ENCODE measurements around the gene PROC.
"Not testable (repeated sequence)": the region's sequence is repeated elsewhere in the genome, so short reads cannot be mapped to it uniquely, and the experiment has no call there.

The PROC gene

DNA sequence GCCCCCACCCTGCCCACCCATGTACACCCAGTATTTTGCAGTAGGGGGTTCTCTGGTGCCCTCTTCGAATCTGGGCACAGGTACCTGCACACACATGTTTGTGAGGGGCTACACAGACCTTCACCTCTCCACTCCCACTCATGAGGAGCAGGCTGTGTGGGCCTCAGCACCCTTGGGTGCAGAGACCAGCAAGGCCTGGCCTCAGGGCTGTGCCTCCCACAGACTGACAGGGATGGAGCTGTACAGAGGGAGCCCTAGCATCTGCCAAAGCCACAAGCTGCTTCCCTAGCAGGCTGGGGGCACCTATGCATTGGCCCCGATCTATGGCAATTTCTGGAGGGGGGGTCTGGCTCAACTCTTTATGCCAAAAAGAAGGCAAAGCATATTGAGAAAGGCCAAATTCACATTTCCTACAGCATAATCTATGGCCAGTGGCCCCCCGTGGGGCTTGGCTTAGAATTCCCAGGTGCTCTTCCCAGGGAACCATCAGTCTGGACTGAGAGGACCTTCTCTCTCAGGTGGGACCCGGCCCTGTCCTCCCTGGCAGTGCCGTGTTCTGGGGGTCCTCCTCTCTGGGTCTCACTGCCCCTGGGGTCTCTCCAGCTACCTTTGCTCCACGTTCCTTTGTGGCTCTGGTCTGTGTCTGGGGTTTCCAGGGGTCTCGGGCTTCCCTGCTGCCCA, 9.3 kb downstream of the PROC start:
- no peak for DNase-seq (ENCODE audit: low spot score)

DNA sequence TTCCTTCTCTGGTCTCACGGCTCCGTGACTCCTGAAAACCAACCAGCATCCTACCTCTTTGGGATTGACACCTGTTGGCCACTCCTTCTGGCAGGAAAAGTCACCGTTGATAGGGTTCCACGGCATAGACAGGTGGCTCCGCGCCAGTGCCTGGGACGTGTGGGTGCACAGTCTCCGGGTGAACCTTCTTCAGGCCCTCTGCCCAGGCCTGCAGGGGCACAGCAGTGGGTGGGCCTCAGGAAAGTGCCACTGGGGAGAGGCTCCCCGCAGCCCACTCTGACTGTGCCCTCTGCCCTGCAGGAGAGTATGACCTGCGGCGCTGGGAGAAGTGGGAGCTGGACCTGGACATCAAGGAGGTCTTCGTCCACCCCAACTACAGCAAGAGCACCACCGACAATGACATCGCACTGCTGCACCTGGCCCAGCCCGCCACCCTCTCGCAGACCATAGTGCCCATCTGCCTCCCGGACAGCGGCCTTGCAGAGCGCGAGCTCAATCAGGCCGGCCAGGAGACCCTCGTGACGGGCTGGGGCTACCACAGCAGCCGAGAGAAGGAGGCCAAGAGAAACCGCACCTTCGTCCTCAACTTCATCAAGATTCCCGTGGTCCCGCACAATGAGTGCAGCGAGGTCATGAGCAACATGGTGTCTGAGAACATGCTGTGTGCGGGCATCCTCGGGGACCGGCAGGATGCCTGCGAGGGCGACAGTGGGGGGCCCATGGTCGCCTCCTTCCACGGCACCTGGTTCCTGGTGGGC, 10.0 kb downstream of the PROC start:
- no peak for DNase-seq (ENCODE audit: low spot score)

DNA sequence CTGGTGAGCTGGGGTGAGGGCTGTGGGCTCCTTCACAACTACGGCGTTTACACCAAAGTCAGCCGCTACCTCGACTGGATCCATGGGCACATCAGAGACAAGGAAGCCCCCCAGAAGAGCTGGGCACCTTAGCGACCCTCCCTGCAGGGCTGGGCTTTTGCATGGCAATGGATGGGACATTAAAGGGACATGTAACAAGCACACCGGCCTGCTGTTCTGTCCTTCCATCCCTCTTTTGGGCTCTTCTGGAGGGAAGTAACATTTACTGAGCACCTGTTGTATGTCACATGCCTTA, 10.5 kb downstream of the PROC start:
- no peak for DNase-seq (ENCODE audit: low spot score)

DNA sequence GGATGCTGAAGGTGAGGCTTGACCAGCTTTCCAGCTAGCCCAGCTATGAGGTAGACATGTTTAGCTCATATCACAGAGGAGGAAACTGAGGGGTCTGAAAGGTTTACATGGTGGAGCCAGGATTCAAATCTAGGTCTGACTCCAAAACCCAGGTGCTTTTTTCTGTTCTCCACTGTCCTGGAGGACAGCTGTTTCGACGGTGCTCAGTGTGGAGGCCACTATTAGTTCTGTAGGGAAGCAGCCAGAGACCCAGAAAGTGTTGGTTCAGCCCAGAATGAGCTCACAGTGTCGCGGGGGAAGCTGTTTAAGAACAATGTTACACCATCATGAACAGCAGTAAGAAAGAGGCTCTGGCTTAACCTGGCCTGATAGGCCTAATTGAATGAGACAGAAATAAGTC, 11.1 kb downstream of the PROC start:
- no peak for DNase-seq (ENCODE audit: low spot score)

DNA sequence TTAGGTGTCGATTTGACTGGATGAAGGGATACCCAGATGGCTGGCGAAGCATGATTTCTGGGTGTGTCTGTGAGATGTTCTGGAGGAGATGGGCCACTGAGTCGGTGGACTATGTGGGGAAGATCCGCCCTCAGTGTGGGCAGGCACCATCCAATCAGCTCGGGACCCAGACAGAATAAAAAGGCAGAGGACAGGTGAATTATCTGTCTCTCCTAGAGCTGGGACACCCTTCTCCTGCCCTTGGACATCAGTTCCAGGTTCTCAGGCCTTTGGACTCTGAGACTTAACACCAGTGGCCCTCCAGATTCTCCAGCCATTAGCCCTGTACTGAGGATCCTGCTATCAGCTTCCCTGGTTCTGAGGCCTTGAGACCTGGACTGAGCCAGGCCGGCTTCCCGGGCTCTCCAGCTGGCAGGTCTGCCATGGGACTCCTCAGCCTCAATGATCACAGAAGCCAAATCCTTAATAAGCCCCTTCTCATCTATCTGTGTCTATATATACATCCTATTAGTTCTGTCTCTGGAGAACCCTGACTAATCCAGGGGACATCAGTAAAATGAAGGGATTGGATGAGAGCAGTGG, 11.7 kb downstream of the PROC start:
- no peak for DNase-seq (ENCODE audit: low spot score)

DNA sequence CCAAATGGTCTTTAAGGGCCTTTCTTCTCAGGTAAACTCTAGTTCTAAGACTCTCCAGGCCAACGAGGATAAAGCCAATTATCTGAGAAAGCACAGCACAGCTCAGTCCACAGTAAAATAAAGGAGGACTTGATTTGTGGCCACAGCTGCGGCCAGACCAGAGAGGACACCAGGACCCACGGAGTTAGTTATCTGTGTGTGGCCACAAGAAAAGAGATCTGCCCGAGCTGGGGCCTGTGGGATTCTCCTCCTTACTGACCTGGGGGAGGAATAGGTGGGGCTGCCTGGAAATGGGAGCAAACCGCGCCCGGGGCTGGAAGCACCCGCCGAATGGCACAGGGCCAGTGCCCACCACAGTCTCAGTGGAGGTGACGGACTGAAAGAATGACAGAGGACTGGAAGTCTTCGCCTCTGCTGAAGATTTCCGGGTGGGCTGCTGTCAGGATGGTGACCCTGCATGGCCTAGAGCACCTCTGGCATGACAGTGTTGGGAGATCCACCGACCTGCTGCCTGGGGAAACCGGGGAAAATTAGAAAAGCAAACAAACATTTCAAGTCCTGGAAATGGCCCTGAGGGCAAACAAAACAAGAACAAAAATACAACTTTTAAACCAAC, 13.3 kb downstream of the PROC start:
- no peak for DNase-seq (ENCODE audit: low spot score)

DNA sequence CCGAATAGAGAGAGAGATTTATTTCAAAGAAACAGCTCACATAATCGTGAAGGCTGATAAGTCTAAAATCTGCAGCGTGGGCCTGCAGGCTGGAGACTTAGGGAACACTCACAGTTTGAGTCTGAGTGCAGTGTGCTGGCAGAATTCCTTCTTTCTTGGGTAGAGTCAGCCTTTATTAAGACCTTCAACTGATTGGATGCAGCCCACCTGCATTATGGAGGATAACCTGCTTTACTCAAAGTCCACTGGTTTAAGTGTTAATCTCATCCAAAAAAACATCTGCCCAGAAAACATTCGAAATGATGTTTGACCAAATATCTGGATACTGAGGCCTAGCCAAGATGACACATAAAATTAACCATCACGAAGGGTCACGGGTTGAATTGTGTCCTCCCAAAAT, 16.3 kb downstream of the PROC start:
- no peak for DNase-seq (ENCODE audit: low spot score)

DNA sequence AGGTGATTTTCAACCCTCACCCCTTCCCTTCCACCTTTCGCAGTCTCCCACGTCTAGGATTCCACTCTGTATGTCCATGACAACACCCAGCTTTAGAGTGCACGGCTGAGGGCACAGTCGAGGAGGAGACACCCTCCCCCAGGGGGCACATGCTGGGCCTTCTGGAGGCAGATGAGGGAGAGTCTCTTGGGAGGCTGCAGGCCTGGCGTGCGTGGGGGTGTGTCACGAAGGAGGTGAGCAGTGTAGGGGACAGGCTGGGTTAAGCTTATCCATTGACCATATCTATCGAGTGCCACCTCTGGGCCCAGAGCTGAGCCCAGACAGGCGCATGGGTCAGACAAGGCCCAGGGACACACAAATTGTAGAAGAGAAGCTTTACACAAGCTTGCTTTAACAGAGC, 18.8 kb downstream of the PROC start:
- no peak for DNase-seq (ENCODE audit: low spot score)

DNA sequence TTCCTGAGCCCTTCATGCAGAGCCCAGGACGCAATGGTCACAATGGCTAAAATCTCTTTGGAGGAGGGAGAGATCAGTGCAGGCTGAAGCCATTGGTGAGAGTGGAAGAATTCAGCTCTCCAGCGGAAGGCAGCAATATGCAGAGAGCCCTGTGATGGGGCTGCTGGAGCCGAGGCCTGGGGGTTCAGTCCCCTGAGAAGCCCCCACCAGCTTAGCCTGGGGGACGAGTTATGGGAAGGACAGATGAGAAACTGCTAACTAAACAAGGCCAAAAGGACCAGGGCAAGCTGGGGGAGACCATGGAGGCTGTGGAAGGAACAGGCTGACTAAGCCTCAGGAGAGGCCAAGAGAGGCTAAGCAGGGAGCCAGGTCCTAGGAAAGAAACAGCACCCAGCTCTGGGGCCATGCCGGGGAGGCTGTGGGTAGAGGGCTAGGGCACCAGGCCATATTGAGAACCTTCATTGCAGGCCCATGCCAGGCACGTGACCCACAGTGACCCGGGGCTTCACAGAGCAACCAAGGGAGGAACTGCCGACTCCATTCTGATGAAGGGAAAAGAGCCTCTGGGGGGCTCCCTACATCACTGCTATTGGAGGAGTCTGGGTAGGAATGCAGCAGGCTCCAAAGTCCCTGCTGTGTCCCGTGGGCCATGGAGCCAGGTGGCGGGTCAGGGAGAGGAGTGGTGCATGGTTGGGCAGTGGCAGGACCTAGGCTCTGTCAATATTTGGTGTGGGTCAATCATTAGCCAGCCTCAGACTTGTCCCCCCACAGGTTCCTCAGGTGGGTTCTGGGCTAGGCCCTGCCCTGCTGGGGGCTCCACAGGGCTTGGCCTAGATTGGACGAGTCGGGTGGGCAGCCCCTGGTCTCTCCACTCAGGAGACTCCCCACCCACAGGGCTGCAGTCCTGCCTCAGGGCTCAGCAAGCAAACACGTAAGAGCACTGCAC, 19.8 kb downstream of the PROC start:
- no peak for DNase-seq (ENCODE audit: low spot score)

DNA sequence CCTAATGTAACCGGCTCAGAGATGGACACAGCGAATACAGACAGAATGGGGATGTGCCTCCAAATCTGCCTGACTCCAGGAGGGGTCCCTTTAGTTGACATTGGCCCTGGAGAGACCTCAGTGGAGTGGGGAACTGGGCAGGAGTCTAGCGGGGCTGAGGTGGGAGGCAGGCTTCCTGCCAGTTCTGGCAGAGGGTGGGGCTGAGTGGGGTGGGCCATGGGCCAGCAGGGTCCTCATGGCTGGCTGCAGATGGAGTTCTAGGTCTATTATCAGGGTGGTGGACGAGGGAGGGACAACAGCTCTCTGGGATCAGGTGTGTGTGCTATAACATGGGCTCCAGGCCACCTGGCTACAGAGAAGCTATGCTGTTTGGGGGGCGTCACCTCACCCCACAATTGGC, 21.1 kb downstream of the PROC start:
- DNase-seq (ENCODE audit: low spot score), result no peak

DNA sequence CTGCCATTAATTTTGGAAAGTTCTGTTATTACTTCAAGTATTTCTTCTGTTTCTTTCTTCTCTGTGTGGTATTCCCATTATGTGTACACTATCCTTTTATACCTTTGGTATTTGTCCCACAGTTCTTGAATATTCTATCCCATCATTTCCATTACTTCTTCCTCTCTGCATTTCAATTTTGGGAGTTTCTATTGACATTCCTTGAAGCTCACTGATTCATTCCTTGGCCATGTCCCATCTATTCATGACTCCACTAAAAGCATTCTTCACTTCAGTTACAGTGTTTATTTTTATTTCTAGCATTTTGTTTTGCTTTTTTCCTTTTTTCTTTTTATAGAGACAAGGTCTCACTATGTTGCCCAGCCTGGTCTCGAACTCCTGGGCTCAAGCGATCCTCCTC, 30.3 kb downstream of the PROC start:
- DNase-seq (ENCODE audit: low spot score), result no peak

DNA sequence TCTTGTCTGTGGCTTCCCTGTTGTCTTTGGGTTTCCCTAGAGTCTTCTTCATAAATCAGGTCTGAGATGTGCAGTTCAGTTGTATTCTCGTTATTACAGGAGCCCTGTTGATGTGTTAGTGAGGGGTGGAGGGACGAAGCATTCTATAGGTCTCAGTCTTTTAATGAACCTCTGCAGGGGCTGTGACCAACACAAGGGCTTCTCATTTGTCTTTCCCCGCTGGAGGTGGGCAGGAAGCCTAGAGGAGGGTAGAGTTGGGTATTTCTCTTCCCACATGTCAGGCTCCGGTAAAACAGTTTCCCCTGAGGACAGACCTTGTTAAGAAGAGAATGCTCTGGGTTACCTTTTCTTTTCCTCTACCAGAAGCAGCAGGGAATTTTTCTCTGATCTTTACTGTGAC, 31.2 kb downstream of the PROC start:
- no peak for DNase-seq (ENCODE audit: low spot score)

DNA sequence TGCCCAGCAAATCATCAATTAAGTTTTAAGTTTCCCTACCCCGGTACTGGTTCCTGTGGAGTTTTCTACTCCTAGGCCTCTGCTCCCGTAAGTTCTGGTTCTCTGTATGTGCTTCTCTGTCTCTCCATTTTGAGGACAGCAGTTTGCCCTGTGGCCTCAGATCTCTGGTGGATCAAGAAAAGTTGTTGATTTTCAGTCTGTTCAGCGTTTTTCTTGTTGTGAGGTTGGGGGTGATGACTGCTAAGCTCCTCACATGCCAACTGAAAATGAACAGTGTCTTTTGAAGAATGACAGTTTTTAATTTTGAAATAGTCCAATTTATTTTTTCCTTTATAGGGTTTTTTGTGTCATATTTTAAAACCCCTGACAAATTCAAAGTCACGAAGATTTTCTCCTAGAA, 31.7 kb downstream of the PROC start:
- DNase-seq (ENCODE audit: low spot score), result no peak

DNA sequence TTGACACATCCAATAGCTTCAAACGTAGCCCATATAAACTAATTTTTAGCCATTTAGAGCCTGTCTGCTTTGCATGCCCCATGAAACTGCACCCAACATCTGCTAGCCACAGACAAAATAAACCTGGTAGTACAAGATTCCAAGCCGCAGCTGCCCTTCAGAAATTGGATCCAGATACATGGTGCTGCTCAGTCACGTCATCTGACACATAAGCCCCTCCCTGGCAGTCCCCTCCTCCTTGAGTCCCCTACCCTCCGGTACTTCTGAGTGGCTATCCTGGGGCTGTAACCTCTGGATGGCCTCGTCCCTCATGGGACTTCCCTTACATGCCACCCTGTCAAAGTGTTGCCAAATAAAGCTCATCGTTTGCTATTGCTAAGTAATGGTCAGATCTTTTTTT, 33.8 kb downstream of the PROC start:
- no peak for DNase-seq (ENCODE audit: low spot score)

DNA sequence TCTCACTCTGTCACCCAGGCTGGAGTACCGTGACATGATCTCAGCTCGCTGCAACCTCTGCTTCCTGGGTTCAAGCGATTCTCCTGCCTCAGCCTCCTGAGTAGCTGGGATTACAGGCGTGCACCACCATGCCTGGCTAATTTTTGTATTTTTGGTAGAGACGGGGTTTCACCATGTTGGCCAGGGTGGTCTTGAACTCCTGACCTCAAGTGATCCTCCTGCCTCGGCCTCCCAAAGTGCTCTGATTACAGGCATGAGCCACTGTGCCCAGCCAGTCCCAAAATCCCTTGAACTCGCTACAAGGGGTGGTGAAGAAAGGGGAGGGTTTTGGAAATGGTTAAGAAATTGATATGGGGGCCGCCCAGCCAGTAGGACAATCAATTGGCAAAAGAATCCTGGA, 34.2 kb downstream of the PROC start:
- DNase-seq (ENCODE audit: low spot score), result not testable (repeated sequence)

DNA sequence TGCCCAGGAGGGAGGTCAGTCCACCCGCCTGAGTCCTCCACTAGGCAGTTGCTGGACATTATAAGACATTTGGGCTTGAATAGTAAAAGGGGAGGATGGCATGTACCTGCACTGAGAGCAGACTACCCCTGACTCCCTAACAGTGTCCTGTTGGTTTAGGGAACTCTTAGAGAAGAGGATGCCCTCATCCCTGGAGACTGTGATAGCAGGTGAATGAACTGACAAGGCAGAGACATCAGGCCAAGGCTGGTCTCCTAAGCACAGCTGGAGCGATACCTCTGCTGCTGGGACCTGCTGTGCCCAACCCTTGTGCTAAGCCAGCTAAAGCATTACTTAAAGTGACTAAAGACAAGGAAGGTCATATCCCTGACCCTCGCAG, 34.8 kb downstream of the PROC start:
- DNase-seq (ENCODE audit: low spot score), result no peak

DNA sequence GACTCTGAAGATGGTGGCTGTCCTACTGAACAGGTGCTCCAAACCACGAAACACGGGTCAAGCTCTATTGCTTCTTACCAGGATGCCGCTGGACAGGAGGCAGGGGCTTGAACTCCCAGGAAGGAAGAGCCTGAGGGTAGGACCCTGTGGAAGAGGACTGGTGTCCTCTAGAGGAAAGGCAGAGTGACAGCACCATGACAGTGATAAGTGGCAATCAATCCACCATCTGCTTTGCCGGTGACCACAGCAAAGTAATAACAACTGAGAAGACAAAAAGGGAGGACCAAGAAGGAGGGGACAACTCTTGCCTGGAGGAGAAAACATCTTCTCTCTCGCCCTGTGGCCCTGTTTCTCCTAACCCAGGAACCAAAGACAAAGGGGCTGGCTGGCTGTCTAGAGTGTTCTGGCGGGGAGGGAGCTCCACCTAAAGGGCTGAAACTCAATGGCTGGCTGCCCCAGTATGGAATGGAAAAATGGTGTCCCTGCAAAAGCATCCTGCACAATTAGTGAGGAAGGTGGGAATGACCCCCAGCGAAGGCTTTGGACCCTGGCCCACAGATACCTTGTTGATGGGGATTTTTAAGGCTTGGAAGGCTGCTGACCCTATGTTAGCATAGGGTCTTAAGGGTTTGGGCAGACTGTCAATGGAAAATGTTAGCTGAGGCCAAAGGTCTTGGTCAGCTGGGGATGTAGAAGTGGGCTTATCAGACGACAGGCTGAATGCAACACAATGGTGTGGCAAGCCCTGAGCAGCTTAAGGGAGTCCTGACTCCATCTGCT, 35.4 kb downstream of the PROC start:
- DNase-seq (ENCODE audit: low spot score), result peak; percentile 50

DNA sequence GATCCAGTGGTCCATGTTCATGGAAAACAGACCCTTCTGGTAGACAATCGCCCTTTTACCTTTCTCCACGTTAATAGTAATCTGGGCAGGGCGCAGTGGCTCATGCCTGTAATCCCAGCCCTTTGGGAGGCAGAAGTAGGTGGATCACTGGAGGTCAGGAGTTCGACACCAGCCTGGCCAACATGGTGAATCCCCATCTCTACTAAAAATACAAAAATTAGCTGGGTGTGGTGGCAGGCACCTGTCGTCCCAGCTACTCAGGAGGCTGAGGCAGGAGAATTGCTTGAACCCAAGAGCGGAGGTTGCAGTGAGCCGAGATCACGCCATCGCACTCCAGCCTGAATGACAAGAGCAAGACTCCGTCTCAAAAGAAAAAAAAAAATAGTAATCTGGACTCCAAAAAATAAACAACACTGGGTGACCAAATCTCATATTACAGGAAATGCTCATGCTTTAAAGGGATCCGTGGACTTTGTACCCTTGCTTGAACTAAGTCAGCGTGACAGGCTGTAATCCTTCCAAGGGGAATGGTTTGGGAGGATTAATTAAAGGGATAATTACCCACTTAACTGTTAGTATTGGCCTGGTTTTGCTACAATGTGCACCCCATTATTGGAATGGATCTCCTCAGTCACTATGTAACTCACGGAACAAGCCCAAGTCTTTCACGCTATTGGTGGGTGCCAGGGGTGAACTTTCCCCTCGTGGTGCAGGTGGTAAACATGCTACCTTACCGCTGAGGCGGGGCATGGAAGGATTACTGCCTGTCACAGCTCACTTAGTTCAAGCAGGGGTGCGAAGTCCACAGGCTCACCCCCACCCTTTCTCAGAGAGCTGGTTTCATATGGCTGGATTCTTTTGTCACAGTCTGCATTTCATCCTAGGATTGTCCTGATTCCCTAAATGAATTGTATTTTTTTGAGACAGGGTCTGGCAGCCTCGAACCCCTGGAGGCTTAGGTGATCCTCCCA, 36.7 kb downstream of the PROC start:
- peak; percentile 48 for DNase-seq (ENCODE audit: low spot score)

DNA sequence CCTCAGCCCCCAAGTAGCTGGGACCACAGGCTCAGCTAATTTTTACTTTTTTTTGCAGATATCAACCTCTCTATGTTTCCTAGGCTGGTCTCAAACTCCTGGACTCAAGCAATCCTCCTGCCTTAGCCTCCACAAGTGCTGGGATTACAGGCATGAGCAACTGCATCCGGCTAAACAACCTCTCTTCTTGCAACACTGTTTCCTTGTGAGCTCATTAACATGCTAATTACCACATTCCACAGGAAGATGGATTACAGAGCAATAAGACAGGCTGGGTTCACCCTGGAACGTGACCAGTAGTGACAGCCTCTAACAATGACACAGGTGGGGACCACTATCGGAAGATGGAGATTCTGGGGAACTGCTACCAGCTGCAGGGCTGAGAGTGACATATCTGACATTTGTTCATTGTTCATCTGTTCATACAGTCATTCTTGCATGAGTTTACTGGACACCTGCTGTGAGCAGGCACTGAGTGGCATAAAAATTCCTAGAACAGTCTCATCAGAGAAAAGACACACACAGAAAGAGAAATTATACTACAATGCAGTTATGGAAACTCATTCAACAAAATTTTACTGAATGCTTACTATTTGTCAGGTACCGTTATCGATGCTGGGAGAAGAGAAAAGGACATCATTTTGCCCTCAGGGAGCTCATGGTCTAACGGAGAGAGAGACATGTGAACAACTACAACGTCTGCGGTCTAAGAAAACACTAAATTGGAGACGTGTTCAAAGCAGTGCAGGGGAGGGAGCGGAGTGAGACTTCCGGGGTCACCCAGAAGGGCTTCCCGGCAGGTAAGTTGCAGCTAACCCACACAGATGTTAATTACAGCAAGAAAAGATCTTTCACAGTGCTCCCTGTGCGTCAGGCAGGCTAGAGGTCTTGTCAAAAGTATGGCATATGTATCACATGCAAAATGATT, 37.6 kb downstream of the PROC start:
- DNase-seq (ENCODE audit: low spot score), result no peak

Measured in D341Med (cell line).